GM20000 (cell line): ENCODE data around the gene RAPGEF4.

Source experiments
- DNase-seq: peaks from one replicate; pipeline ENCODE4 v3.0.0; 2012; ENCODE audit warnings: low spot score
- CTCF ChIP-seq: IDR thresholded peaks from 2 replicates; pipeline ENCODE4 v1.5.1; 2012; ENCODE audit warnings: mild to moderate bottlenecking, control low read depth; ENCODE audit errors: extremely low read depth, missing control alignments

The RAPGEF4 gene

GRCh38 chr2:172919732-172920131 lies 184.1 kb downstream of the RAPGEF4 start:
- no peak for DNase-seq
- TF ChIP-seq CTCF, result no peak

- no peak for TF ChIP-seq CTCF
- DNase-seq, result no peak
Observed at GRCh38 chr2:172921532-172922236, 186.0 kb downstream of the RAPGEF4 start.

- no peak for TF ChIP-seq CTCF
Observed at GRCh38 chr2:172922306-172922705, 186.7 kb downstream of the RAPGEF4 start.

GRCh38 chr2:172922815-172923214 lies 187.2 kb downstream of the RAPGEF4 start:
- DNase-seq, result no peak
- TF ChIP-seq CTCF, result no peak

More at GRCh38 chr2:172922306-172922705, 186.7 kb downstream of the RAPGEF4 start:
- no peak for DNase-seq

- DNase-seq, result no peak
- TF ChIP-seq CTCF, result no peak
Observed at GRCh38 chr2:172924097-172924660, 188.5 kb downstream of the RAPGEF4 start.

GRCh38 chr2:172925600-172925999 lies 190.0 kb downstream of the RAPGEF4 start:
- no peak for TF ChIP-seq CTCF
- DNase-seq, result no peak

GRCh38 chr2:172926785-172927640 lies 191.4 kb downstream of the RAPGEF4 start:
- no peak for DNase-seq

More at GRCh38 chr2:172926785-172927640, 191.4 kb downstream of the RAPGEF4 start:
- no peak for TF ChIP-seq CTCF
